ENCODE data around the gene RC3H2. TPM values are rescaled to one million over a fixed set of nuclear protein-coding genes. Genes with fewer than 3 reads are reported as not detected.
A peak's percentile ranks its signal among the peaks of the same experiment; 100 is the strongest.
"Not testable (repeated sequence)": the region's sequence is repeated elsewhere in the genome, so short reads cannot be mapped to it uniquely, and the experiment has no call there.

Gene RC3H2
- total RNA-seq, 1 donor from 2014 or later, result 57.0 TPM

DNA sequence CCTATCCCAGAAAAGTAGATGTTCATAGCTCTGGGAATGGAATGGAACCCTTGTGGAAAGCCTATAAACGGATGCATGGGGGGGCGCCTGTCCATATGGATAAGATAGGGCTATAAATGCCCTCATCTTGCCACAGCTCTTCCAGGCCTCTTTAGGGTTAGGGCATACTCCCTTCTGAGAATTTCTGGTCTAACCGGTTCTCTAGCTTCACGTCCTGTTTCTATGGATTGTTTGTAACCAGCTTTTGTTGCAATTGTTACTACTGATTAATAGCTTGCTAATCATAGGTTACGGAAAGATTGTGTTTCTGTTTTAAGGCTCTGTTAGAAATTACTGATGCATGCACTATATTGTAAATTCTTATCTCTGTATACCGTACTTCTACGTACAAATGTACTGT lies 95.9 kb downstream of the RC3H2 start:
- not testable (repeated sequence) for DNase-seq (ENCODE audit: low read depth in 2 of 2)

- no peak for DNase-seq (ENCODE audit: low read depth in 2 of 2)
Measured at GRCh38 chr9:122808141-122808540, 97.0 kb downstream of the RC3H2 start.

- DNase-seq (ENCODE audit: low read depth in 2 of 2), result no peak
Measured at GRCh38 chr9:122807271-122807900, 97.8 kb downstream of the RC3H2 start.

- no peak for DNase-seq (ENCODE audit: low read depth in 2 of 2)
Measured at GRCh38 chr9:122806661-122807060, 98.5 kb downstream of the RC3H2 start.

DNA sequence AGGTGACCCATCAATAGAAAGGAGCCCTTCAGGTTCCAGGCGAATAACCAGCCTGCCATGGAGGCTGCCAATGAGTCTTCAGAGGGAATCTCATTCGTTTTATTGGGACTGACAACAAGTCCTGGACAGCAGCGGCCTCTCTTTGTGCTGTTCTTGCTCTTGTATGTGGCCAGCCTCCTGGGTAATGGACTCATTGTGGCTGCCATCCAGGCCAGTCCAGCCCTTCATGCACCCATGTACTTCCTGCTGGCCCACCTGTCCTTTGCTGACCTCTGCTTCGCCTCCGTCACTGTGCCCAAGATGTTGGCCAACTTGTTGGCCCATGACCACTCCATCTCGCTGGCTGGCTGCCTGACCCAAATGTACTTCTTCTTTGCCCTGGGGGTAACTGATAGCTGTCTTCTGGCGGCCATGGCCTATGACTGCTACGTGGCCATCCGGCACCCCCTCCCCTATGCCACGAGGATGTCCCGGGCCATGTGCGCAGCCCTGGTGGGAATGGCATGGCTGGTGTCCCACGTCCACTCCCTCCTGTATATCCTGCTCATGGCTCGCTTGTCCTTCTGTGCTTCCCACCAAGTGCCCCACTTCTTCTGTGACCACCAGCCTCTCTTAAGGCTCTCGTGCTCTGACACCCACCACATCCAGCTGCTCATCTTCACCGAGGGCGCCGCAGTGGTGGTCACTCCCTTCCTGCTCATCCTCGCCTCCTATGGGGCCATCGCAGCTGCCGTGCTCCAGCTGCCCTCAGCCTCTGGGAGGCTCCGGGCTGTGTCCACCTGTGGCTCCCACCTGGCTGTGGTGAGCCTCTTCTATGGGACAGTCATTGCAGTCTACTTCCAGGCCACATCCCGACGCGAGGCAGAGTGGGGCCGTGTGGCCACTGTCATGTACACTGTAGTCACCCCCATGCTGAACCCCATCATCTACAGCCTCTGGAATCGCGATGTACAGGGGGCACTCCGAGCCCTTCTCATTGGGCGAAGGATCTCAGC lies 104.8 kb downstream of the RC3H2 start, which contains the start of gene OR1K1:
OR1K1 (plus strand) TSS at position 58 of the 995 bp plus-strand sequence; CDS start at position 58, 0 bp downstream.
- DNase-seq (ENCODE audit: low read depth in 2 of 2), result no peak

DNA sequence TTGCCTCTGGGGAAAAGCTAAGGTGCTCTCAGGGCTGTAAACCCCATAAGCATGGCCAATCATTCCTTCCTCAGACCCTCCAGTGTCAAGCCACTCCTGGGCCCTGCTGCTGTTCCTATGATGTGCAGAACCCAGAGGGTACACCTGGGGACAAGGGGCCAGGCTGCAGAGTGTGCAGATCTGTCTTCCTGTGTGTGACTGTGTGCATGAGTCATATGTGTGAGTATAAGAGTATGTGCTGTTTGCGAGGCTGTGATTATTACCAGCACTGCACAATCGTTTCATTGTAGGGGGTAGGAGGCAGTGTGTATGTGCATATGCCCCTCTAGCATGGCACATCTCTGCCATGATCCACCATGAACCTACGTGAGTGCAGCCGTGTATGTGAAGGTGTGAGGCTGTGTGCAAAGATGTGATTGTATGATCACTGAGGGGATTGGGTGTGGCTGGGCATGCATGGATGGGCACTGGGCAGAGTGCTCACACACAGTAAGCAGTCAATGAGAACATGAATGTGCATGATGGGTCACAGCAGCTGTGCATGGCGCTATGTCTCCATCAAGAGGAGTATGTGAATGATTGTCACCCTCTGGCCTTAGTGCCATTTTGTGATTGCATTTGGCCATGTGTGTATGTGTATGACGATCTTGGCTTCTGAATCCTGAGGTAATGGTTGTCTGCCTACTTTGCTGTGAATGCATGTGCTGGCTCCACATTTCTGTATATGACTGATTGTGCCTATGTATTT lies 107.7 kb downstream of the RC3H2 start:
- peak in 1 of 2 donors; percentile 6 for DNase-seq (ENCODE audit: low read depth in 2 of 2)

Other genes starting within 250 kb of the RC3H2 start
- 0.25 and 0.26 TPM in 2 replicates for gene OR1B1, start 247.7 kb downstream of the RC3H2 start, total RNA-seq
- not detected in 2 replicates for gene OR1L1, start 243.6 kb downstream of the RC3H2 start, total RNA-seq
- gene OR1L3, start 230.2 kb downstream of the RC3H2 start, total RNA-seq, result not detected in 2 replicates
- gene OR1L4, start 181.4 kb downstream of the RC3H2 start, total RNA-seq, result not detected in 2 replicates
- gene OR1L6, start 163.1 kb downstream of the RC3H2 start, total RNA-seq, result not detected in 2 replicates
- not detected in 2 replicates for gene OR5C1, start 116.4 kb downstream of the RC3H2 start, total RNA-seq
- not detected in 2 replicates for gene OR1K1, start 105.2 kb downstream of the RC3H2 start, total RNA-seq
- gene PDCL, start 76.8 kb downstream of the RC3H2 start, total RNA-seq, result 69.7 and 86.1 TPM in 2 replicates
- gene ZBTB6, start 8.0 kb upstream of the RC3H2 start, total RNA-seq, result 10.7 and 12.0 TPM in 2 replicates
- gene ZBTB26, start 26.2 kb upstream of the RC3H2 start, total RNA-seq, result 2.6 and 3.5 TPM in 2 replicates
- 34.4 and 46.7 TPM in 2 replicates for gene RABGAP1, start 35.7 kb upstream of the RC3H2 start, total RNA-seq
- gene GPR21, start 128.3 kb upstream of the RC3H2 start, total RNA-seq, result 0.39 and 0.63 TPM in 2 replicates